Progenitor cell of endocrine pancreas (in vitro differentiated cells): ENCODE data around the gene NFIC. TPM values are rescaled to one million over a fixed set of nuclear protein-coding genes. Genes with fewer than 3 reads are reported as not detected.

Experiments used
- DNase-seq: peaks from one replicate; pipeline ENCODE4 v3.0.0; 2021; ENCODE audit warnings: low spot score; ENCODE audit not compliant: unreplicated experiment
- H3K27ac Mint-ChIP-seq: 2 replicates; pipeline ENCODE4 v1.8.0; 2021; ENCODE audit warnings: mild to moderate bottlenecking, moderate library complexity, mixed read lengths
- H3K27me3 Mint-ChIP-seq: 2 replicates; pipeline ENCODE4 v1.8.0; 2021; ENCODE audit warnings: mixed read lengths
- H3K36me3 Mint-ChIP-seq: 2 replicates; pipeline ENCODE4 v1.8.0; 2022; ENCODE audit warnings: mixed read lengths; ENCODE audit not compliant: insufficient read depth
- H3K4me1 Mint-ChIP-seq: 2 replicates; pipeline ENCODE4 v1.8.0; 2021; ENCODE audit warnings: low read depth, mixed read lengths
- H3K4me3 Mint-ChIP-seq: 2 replicates; pipeline ENCODE4 v1.8.0; 2021; ENCODE audit warnings: low read depth, mild to moderate bottlenecking, moderate library complexity, mixed read lengths
- H3K9me3 Mint-ChIP-seq: 2 replicates; pipeline ENCODE4 v1.8.0; 2021; ENCODE audit warnings: low read depth, mixed read lengths
- total RNA-seq: library from RNA; stranded (reverse); gene quantifications from 2 replicates; pipeline ENCODE4 v1.2.1, GENCODE V29; 2021
- TF ChIP-seq, protein P1 (sequence below): fragments of 200-600 bp; sonication (generic); IDR thresholded peaks from one replicate; pipeline ENCODE4 v1.5.0; 2021; ENCODE audit warnings: antibody characterized with exemption, mild to moderate bottlenecking; ENCODE audit not compliant: unreplicated experiment

Gene NFIC
- total RNA-seq, 1 donor from 2014 or later, result 6.8 TPM

DNA sequence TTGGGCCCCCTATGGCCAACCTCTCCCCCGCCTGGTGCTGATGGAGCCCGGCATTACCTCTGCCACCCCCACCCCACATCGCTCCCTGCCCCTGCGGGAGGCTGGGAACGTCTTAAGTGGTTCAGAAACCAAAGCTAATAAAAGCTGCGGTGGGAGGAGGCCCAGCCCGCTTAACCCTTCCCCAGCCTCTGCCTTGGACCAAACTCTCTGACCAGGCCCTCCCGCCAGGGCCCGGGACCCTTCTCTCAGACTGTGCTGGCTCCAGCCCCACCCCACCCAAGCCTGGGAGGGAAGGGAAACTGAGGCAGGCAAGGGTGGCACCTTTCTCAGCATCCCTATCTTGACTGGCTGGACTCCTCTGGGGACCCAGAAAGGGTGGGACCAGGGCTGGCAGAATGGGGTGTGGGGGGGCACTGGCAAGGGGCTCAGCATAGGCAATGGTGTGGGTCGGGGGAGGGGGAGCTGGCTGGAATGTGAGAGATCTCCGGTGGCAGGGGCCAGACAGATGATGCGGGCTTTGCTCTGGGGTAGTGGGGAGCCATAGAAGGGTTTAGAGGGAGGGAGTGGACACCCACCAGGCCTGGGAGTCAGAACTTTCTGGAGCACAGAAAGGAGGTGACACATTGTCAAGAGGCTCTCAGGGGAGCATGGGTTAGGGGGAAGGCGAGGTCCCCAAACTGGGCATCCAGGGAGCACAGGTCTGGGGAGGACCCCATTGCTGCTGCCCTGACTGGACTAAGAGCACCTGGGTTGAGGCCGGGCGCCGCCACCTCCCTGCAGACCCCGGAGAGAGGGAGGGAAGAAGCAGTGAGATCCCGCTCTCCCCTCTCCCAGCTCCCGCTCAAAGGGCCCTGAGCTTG, 92.1 kb downstream of the NFIC start:
- H3K4me1 Mint-ChIP-seq, result peaks cover 3% of the 10 kb centered on the region
- H3K36me3 Mint-ChIP-seq, result no peaks in the 10 kb centered on the region
- H3K4me3 Mint-ChIP-seq, result no peak overlapping the region
- peaks cover 36% of the 10 kb centered on the region for H3K27me3 Mint-ChIP-seq
- H3K27ac Mint-ChIP-seq, result no peak overlapping the region
- TF ChIP-seq, protein P1, sequence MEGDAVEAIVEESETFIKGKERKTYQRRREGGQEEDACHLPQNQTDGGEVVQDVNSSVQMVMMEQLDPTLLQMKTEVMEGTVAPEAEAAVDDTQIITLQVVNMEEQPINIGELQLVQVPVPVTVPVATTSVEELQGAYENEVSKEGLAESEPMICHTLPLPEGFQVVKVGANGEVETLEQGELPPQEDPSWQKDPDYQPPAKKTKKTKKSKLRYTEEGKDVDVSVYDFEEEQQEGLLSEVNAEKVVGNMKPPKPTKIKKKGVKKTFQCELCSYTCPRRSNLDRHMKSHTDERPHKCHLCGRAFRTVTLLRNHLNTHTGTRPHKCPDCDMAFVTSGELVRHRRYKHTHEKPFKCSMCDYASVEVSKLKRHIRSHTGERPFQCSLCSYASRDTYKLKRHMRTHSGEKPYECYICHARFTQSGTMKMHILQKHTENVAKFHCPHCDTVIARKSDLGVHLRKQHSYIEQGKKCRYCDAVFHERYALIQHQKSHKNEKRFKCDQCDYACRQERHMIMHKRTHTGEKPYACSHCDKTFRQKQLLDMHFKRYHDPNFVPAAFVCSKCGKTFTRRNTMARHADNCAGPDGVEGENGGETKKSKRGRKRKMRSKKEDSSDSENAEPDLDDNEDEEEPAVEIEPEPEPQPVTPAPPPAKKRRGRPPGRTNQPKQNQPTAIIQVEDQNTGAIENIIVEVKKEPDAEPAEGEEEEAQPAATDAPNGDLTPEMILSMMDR, result no peak
- H3K9me3 Mint-ChIP-seq, result no peaks in the 10 kb centered on the region
- no peak for DNase-seq

DNA sequence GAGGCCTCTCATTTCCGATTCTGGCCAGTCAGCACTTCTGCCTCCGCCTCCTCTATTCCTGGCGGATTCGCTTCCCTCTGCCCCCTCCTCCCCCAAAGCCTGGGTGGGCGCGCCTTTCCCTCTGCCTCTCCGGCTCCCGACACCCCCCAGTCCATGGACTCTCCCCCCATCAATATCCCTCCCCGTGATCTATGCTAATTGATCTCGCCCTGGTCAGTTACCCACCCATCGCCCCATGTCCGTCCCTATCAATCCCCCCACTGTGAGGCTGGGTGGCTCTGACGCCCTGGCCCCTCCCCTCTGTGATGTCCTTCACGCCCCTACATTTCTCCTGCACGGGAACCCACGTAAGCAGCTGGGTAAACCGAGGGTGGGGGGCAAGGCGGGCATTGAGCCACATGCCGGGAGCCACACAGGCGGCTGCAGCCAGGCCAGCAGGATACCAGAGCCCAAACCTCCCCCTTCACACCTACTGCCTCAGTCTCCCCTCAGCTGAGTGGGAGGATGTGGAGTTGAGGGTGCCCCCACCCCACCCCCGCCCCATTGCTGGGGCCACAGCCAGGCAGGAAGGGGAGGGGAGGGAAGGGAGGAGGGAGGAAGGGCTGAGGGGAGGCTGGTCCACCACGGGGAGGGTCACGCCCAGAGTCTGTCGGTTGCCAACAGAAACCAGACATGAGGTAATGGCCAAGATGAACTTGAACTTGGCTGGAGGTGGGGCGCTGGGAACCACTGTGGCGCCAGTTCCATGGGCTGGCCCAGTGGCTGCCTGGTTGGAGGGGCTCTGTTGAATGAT, 92.9 kb downstream of the NFIC start:
- Mint-ChIP-seq H3K9me3 (no peaks in the 10 kb centered on the region), H3K4me3 (no peak overlapping the region), H3K27ac (no peak overlapping the region), H3K4me1 (peaks cover 3% of the 10 kb centered on the region), H3K36me3 (no peaks in the 10 kb centered on the region), H3K27me3 (peaks cover 36% of the 10 kb centered on the region)
- TF ChIP-seq, protein P1, result no peak
- DNase-seq, result no peak

DNA sequence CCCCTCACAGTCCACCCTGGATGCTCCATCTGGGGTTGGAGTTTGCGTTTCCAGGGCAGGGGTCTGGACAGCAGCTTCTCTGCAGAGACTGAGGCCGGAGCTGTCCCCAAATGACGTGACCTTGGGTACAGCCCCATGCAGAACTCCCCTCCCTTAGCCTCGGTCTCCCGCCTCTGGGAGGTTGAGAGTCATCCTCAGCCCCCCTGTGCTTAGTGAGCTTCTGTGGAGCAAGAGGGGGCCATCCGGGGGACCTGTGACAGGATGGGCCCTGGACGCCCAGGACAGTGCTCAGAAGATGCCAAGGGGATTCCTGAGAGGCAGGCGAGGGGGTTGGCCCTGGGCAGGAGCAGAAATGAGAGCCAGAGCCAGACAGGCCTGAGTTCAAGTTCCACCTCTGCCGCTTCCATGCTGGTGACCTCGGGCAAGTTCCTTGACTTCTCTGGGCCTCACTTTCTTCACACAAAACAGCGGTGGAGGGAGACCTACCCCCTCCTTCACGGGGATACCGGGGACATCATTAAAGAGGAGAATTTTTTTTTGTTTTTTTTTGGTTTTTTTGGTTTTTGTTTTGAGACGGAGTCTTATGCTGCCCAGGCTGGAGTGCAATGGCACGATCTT, 93.7 kb downstream of the NFIC start:
- H3K4me1 Mint-ChIP-seq, result peaks cover 3% of the 10 kb centered on the region
- DNase-seq, result no peak
- TF ChIP-seq, protein P1, result no peak
- peaks cover 40% of the 10 kb centered on the region for H3K27me3 Mint-ChIP-seq
- no peaks in the 10 kb centered on the region for H3K9me3 Mint-ChIP-seq
- H3K4me3 Mint-ChIP-seq, result no peak overlapping the region
- no peaks in the 10 kb centered on the region for H3K36me3 Mint-ChIP-seq
- no peak overlapping the region for H3K27ac Mint-ChIP-seq

DNA sequence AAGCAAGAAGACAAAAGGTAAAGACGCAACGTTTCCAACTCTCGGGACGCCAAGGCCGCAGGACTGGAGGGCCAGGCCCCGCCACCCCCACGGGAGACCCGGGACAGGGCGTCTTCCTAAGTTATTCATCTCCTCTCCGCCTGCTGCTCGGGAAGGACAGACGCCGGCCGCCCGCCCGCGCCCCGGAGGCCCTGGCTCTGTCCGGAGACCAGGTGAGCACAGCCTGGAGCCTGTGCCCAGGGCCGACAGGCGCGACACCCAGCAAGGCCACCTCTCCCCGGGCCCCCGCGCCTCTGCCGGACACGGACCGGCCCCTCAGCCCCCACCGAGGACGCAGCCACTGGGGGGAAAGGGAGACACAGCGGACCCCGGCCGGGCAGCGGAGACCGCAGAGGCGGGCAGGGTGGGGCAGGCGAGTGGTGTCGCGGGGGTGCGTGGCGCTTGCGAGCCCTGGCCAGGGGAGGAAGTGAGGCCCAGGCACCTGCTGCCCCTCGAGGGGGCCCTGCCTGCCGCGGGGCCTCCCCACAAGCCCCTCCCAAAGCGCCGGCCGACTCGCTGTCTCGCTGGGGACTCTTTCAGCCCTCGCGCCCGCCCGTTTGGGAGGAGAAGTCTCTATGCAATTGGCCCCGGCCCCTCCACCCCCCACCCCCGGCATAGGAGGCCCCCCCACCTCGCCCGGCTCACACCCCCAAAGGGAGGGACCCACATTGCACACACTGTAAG, 96.8 kb downstream of the NFIC start:
- DNase-seq, result no peak
- TF ChIP-seq, protein P1, result no peak

More for the DNA sequence above, 96.8 kb downstream of the NFIC start:
- Mint-ChIP-seq H3K4me1 (peaks cover 3% of the 10 kb centered on the region), H3K4me3 (no peak overlapping the region), H3K36me3 (no peaks in the 10 kb centered on the region), H3K27ac (no peak overlapping the region), H3K9me3 (no peaks in the 10 kb centered on the region), H3K27me3 (peaks cover 47% of the 10 kb centered on the region)
